Vagina (tissue), 2 donors: ENCODE data around the gene LEKR1.

ENCODE experiments used
- POLR2A ChIP-seq, 2 donors: fragments of 450-650 bp; IDR thresholded peaks; one replicate each; pipeline ENCODE4 v1.6.1; 2017; ENCODE audit warnings: antibody characterized with exemption in 2 of 2, mild to moderate bottlenecking in 2 of 2, moderate library complexity in 2 of 2
- TF ChIP-seq, protein P1 (sequence below), 3 experiments: fragments of 450-650 bp in 2 of 3; fragments of 200-600 bp in 1 of 3; sonication (generic) in 1 of 3; IDR thresholded peaks; one replicate each; pipeline ENCODE4 v1.5.1; 2017 to 2019; ENCODE audit warnings: antibody characterized with exemption in 3 of 3, mild to moderate bottlenecking in 2 of 3, moderate library complexity in 2 of 3

DNA sequence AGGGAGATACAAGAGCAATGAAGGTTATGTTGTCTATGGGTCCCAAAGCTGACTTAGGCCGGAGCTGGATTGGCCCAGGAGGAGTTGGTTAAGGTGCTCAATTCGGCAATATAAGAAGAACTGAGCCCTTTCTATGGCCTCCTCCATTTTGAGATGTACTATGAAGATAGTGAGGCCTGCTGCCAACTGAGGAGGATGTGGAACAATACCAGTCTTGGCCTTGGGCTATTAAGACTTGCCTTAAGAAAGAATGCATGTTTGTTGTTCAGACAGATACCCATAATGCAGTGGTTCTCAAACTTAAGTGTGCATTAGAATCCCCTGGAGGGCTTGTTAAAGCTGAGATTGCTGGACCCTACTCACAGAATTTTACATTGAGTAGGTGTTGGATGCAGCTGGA lies 24.4 kb upstream of the LEKR1 start:
- TF ChIP-seq, protein P1, sequence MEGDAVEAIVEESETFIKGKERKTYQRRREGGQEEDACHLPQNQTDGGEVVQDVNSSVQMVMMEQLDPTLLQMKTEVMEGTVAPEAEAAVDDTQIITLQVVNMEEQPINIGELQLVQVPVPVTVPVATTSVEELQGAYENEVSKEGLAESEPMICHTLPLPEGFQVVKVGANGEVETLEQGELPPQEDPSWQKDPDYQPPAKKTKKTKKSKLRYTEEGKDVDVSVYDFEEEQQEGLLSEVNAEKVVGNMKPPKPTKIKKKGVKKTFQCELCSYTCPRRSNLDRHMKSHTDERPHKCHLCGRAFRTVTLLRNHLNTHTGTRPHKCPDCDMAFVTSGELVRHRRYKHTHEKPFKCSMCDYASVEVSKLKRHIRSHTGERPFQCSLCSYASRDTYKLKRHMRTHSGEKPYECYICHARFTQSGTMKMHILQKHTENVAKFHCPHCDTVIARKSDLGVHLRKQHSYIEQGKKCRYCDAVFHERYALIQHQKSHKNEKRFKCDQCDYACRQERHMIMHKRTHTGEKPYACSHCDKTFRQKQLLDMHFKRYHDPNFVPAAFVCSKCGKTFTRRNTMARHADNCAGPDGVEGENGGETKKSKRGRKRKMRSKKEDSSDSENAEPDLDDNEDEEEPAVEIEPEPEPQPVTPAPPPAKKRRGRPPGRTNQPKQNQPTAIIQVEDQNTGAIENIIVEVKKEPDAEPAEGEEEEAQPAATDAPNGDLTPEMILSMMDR (IDR thresholded peaks at IDR 0.05), result no peak
- no peak for TF ChIP-seq POLR2A (IDR thresholded peaks at IDR 0.05)
